Measurements from ENCODE around the gene BCAP31. TPM values are rescaled to one million over a fixed set of nuclear protein-coding genes. Genes with fewer than 3 reads are reported as not detected.
"Not testable (repeated sequence)": the region's sequence is repeated elsewhere in the genome, so short reads cannot be mapped to it uniquely, and the experiment has no call there.

Gene BCAP31
- total RNA-seq, 1 experiment from 2014 or later: 235 TPM

GRCh38 chrX:153732401-153732800 is 8.2 kb upstream of the BCAP31 start:
- Histone ChIP-seq H3K4me1 (ENCODE audit: insufficient read depth, low read length, poor library complexity, severe bottlenecking) (no peaks in the 10 kb centered on the region), H3K36me3 (ENCODE audit: insufficient read depth, low read length, poor library complexity, severe bottlenecking) (no peaks in the 10 kb centered on the region), H3K4me3 (ENCODE audit: low read depth, low read length, poor library complexity, severe bottlenecking) (no peak overlapping the region), H3K27ac (ENCODE audit: low read depth, low read length, poor library complexity, severe bottlenecking) (no peak overlapping the region), H3K27me3 (replicated peaks; ENCODE audit: insufficient read depth, low read depth, low read length, poor library complexity) (no peaks in the 10 kb centered on the region), H3K9me3 (ENCODE audit: low read depth, low read length, poor library complexity, severe bottlenecking) (no peaks in the 10 kb centered on the region)
- intact Hi-C loops (cut with micrococcal nuclease; ENCODE audit: unreplicated experiment): no loop called here
- no peak for TF ChIP-seq CTCF (conservative IDR thresholded peaks at IDR 0.05; ENCODE audit: low read depth, low read length)
- no peak for TF ChIP-seq EZH2 (IDR thresholded peaks at IDR 0.05; ENCODE audit: borderline replicate concordance, low read depth, low read length, poor library complexity, severe bottlenecking)
- no peak for DNase-seq (ENCODE audit: low spot score)
- BruUV-seq (replicated peaks): no TSS peak
- CTCF ChIA-PET: no interaction called here
- POLR2A ChIA-PET (ENCODE audit: low non-redundant PET): no interaction called here

- H3K27me3 ChIP-seq (replicated peaks; ENCODE audit: insufficient read depth, low read depth, low read length, poor library complexity): no peaks in the 10 kb centered on the region
- POLR2A ChIA-PET (ENCODE audit: low non-redundant PET): no interaction called here
These were observed 7.6 kb upstream of the BCAP31 start for GRCh38 chrX:153731845-153732215.

GRCh38 chrX:153731117-153731844 is 7.1 kb upstream of the BCAP31 start:
- intact Hi-C loops (cut with micrococcal nuclease; ENCODE audit: unreplicated experiment): no loop called here
- no peak for DNase-seq (ENCODE audit: low spot score)
- H3K36me3 ChIP-seq (ENCODE audit: insufficient read depth, low read length, poor library complexity, severe bottlenecking): no peaks in the 10 kb centered on the region
- H3K4me3 ChIP-seq (ENCODE audit: low read depth, low read length, poor library complexity, severe bottlenecking): no peak overlapping the region
- no peaks in the 10 kb centered on the region for H3K9me3 ChIP-seq (ENCODE audit: low read depth, low read length, poor library complexity, severe bottlenecking)
- POLR2A ChIA-PET (ENCODE audit: low non-redundant PET): interaction anchor here (0.6 kb wide), 1 partner anchor 405 kb away, joined by 3 read pairs; no protein-coding TSS in a partner anchor
- no peaks in the 10 kb centered on the region for H3K27me3 ChIP-seq (replicated peaks; ENCODE audit: insufficient read depth, low read depth, low read length, poor library complexity)
- TF ChIP-seq EZH2 (IDR thresholded peaks at IDR 0.05; ENCODE audit: borderline replicate concordance, low read depth, low read length, poor library complexity, severe bottlenecking) (no peak), CTCF (conservative IDR thresholded peaks at IDR 0.05; ENCODE audit: low read depth, low read length) (no peak)
- peaks cover 8% of the 10 kb centered on the region for H3K4me1 ChIP-seq (ENCODE audit: insufficient read depth, low read length, poor library complexity, severe bottlenecking)
- CTCF ChIA-PET: no interaction called here
- no TSS peak for BruUV-seq (replicated peaks)
- no peak overlapping the region for H3K27ac ChIP-seq (ENCODE audit: low read depth, low read length, poor library complexity, severe bottlenecking)

More at GRCh38 chrX:153731845-153732215, 7.6 kb upstream of the BCAP31 start:
- H3K4me3 ChIP-seq (ENCODE audit: low read depth, low read length, poor library complexity, severe bottlenecking): no peak overlapping the region
- CTCF ChIA-PET: no interaction called here
- H3K27ac ChIP-seq (ENCODE audit: low read depth, low read length, poor library complexity, severe bottlenecking): no peak overlapping the region
- no peak for DNase-seq (ENCODE audit: low spot score)
- intact Hi-C loops (cut with micrococcal nuclease; ENCODE audit: unreplicated experiment): no loop called here
- no peaks in the 10 kb centered on the region for H3K36me3 ChIP-seq (ENCODE audit: insufficient read depth, low read length, poor library complexity, severe bottlenecking)
- H3K4me1 ChIP-seq (ENCODE audit: insufficient read depth, low read length, poor library complexity, severe bottlenecking): peaks cover 3% of the 10 kb centered on the region
- no peaks in the 10 kb centered on the region for H3K9me3 ChIP-seq (ENCODE audit: low read depth, low read length, poor library complexity, severe bottlenecking)
- no TSS peak for BruUV-seq (replicated peaks)
- TF ChIP-seq CTCF (conservative IDR thresholded peaks at IDR 0.05; ENCODE audit: low read depth, low read length) (no peak), EZH2 (IDR thresholded peaks at IDR 0.05; ENCODE audit: borderline replicate concordance, low read depth, low read length, poor library complexity, severe bottlenecking) (no peak)

GRCh38 chrX:153730115-153730514 is 5.9 kb upstream of the BCAP31 start:
- not testable (repeated sequence) for H3K4me1 ChIP-seq (ENCODE audit: insufficient read depth, low read length, poor library complexity, severe bottlenecking); H3K27ac ChIP-seq (ENCODE audit: low read depth, low read length, poor library complexity, severe bottlenecking)

More at GRCh38 chrX:153730115-153730514, 5.9 kb upstream of the BCAP31 start:
- H3K36me3 ChIP-seq (ENCODE audit: insufficient read depth, low read length, poor library complexity, severe bottlenecking); CTCF ChIA-PET; H3K27me3 ChIP-seq (replicated peaks; ENCODE audit: insufficient read depth, low read depth, low read length, poor library complexity); DNase-seq (ENCODE audit: low spot score); POLR2A ChIA-PET (ENCODE audit: low non-redundant PET); BruUV-seq (replicated peaks); H3K4me3 ChIP-seq (ENCODE audit: low read depth, low read length, poor library complexity, severe bottlenecking); H3K9me3 ChIP-seq (ENCODE audit: low read depth, low read length, poor library complexity, severe bottlenecking); intact Hi-C loops (cut with micrococcal nuclease; ENCODE audit: unreplicated experiment): not testable (repeated sequence)
